GM19397 (cell line): ENCODE measurements around the gene FOSL2.

ENCODE experiments used
- ATAC-seq: cut with Tn5 transposase; IDR thresholded peaks from one replicate; pipeline ENCODE4 v1.9.1; 2021; ENCODE audit warnings: mild to moderate bottlenecking, moderate library complexity; ENCODE audit not compliant: unreplicated experiment

FOSL2 gene

GRCh38 chr2:28408764-28409599 is 16.3 kb downstream of the FOSL2 start:
- ATAC-seq = no peak

GRCh38 chr2:28411166-28411755 is 18.6 kb downstream of the FOSL2 start:
- no peak for ATAC-seq

- no peak for ATAC-seq
These were observed 19.4 kb downstream of the FOSL2 start for GRCh38 chr2:28411956-28412609.

GRCh38 chr2:28412625-28413151 is 20.0 kb downstream of the FOSL2 start:
- ATAC-seq = no peak

GRCh38 chr2:28413152-28413898 is 20.7 kb downstream of the FOSL2 start:
- ATAC-seq = no peak

GRCh38 chr2:28413899-28414295 is 21.2 kb downstream of the FOSL2 start:
- no peak for ATAC-seq

GRCh38 chr2:28414583-28414982 is 21.9 kb downstream of the FOSL2 start:
- no peak for ATAC-seq

GRCh38 chr2:28415010-28415409 is 22.4 kb downstream of the FOSL2 start:
- no peak for ATAC-seq

- no peak for ATAC-seq
These were observed 23.1 kb downstream of the FOSL2 start for GRCh38 chr2:28415715-28416114.

GRCh38 chr2:28419003-28419402 is 26.3 kb downstream of the FOSL2 start:
- no peak for ATAC-seq

- no peak for ATAC-seq
These were observed 27.0 kb downstream of the FOSL2 start for GRCh38 chr2:28419443-28420270.

- no peak for ATAC-seq
These were observed 28.1 kb downstream of the FOSL2 start for GRCh38 chr2:28420722-28421121.

GRCh38 chr2:28422908-28423741 is 30.5 kb downstream of the FOSL2 start:
- ATAC-seq = no peak

- ATAC-seq = no peak
These were observed 31.4 kb downstream of the FOSL2 start for GRCh38 chr2:28423856-28424605.

- no peak for ATAC-seq
These were observed 32.3 kb downstream of the FOSL2 start for GRCh38 chr2:28424799-28425463.

- no peak for ATAC-seq
These were observed 32.8 kb downstream of the FOSL2 start for GRCh38 chr2:28425464-28425835.

- ATAC-seq = no peak
These were observed 35.2 kb downstream of the FOSL2 start for GRCh38 chr2:28427741-28428415.

- ATAC-seq = no peak
These were observed 35.8 kb downstream of the FOSL2 start for GRCh38 chr2:28428486-28428885.
